Hepatocyte (in vitro differentiated cells): ENCODE measurements around the gene TAB3.

Source experiments
- EZH2 ChIP-seq: fragments of 200-600 bp; sonication (generic); IDR thresholded peaks from 2 replicates; pipeline ENCODE4 v1.6.1; 2016; ENCODE audit warnings: antibody characterized with exemption, mild to moderate bottlenecking, borderline replicate concordance
- EZH2phosphoT487 ChIP-seq: fragments of 200-600 bp; sonication (generic); IDR thresholded peaks from one replicate; pipeline ENCODE4 v1.6.1; 2018; ENCODE audit warnings: antibody characterized with exemption, mild to moderate bottlenecking, low read depth, moderate library complexity; ENCODE audit not compliant: unreplicated experiment, severe bottlenecking
- TF ChIP-seq, protein P1 (sequence below): fragments of 200-600 bp; sonication (generic); IDR thresholded peaks from 2 replicates; pipeline ENCODE4 v1.5.1; 2016; ENCODE audit warnings: antibody characterized with exemption, mild to moderate bottlenecking; ENCODE audit not compliant: poor library complexity

DNA sequence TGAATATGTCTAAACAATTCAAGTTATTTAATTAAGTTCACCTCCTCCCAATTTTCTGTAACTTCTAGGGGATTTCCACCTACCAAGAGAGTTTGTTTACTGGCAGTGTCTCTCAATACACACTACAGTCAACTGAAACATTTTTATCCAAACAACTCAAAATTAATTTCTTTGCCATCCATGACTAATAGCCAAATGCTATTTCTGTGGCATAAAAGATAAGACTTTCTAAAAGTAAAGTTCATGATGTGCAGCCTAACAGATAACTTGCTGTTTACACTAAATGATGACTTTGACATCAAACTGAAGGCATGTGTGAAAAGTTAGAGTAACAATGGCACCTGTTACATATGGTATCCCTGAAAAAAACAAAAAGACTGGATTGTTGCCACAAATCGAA, 7.3 kb downstream of the TAB3 start:
- TF ChIP-seq EZH2 = no peak
- TF ChIP-seq, protein P1, sequence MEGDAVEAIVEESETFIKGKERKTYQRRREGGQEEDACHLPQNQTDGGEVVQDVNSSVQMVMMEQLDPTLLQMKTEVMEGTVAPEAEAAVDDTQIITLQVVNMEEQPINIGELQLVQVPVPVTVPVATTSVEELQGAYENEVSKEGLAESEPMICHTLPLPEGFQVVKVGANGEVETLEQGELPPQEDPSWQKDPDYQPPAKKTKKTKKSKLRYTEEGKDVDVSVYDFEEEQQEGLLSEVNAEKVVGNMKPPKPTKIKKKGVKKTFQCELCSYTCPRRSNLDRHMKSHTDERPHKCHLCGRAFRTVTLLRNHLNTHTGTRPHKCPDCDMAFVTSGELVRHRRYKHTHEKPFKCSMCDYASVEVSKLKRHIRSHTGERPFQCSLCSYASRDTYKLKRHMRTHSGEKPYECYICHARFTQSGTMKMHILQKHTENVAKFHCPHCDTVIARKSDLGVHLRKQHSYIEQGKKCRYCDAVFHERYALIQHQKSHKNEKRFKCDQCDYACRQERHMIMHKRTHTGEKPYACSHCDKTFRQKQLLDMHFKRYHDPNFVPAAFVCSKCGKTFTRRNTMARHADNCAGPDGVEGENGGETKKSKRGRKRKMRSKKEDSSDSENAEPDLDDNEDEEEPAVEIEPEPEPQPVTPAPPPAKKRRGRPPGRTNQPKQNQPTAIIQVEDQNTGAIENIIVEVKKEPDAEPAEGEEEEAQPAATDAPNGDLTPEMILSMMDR = no peak
- TF ChIP-seq EZH2phosphoT487 = no peak
